UCSD-AML1 (cell line): ENCODE measurements around the gene LAMA5.

Experiments
- DNase-seq: peaks from one replicate; lab custom pipeline; 2025; ENCODE audit not compliant: unreplicated experiment; lab: John Stamatoyannopoulos, UW

The LAMA5 gene

GRCh38 chr20:62372042-62372993, 5.2 kb upstream of the LAMA5 start:
- no peak for DNase-seq

GRCh38 chr20:62371588-62372041, 4.5 kb upstream of the LAMA5 start:
- DNase-seq = no peak

- DNase-seq = no peak
Measured at GRCh38 chr20:62370807-62371587, 3.9 kb upstream of the LAMA5 start.

- DNase-seq = no peak
Measured at GRCh38 chr20:62370115-62370806, 3.1 kb upstream of the LAMA5 start.

- DNase-seq = no peak
Measured at GRCh38 chr20:62369815-62370114, 2.7 kb upstream of the LAMA5 start.

GRCh38 chr20:62368976-62369814, 2.1 kb upstream of the LAMA5 start:
- no peak for DNase-seq

- DNase-seq = no peak
Measured at GRCh38 chr20:62368392-62368975, 1.4 kb upstream of the LAMA5 start.

GRCh38 chr20:62367633-62368391, 700 bp upstream of the LAMA5 start:
- DNase-seq = no peak

- DNase-seq = no peak
Measured at GRCh38 chr20:62366370-62367135, 559 bp downstream of the LAMA5 start.

GRCh38 chr20:62365814-62366369, 1.2 kb downstream of the LAMA5 start:
- DNase-seq = no peak

- DNase-seq = no peak
Measured at GRCh38 chr20:62364911-62365736, 2.0 kb downstream of the LAMA5 start.

GRCh38 chr20:62363920-62364851, 2.9 kb downstream of the LAMA5 start:
- DNase-seq = no peak

- no peak for DNase-seq
Measured at GRCh38 chr20:62362991-62363919, 3.9 kb downstream of the LAMA5 start.

- no peak for DNase-seq
Measured at GRCh38 chr20:62362590-62362940, 4.5 kb downstream of the LAMA5 start.

- DNase-seq = no peak
Measured at GRCh38 chr20:62361799-62362589, 5.1 kb downstream of the LAMA5 start.
